Astrocyte (in vitro differentiated cells and primary cell): ENCODE data around the gene AP4S1. TPM values are rescaled to one million over a fixed set of nuclear protein-coding genes. Genes with fewer than 3 reads are reported as not detected.

ENCODE experiments used
- DNase-seq: peaks from one replicate; pipeline ENCODE4 v3.0.0-alpha.2; 2010; ENCODE audit warnings: low read depth
- FAIRE-seq: peaks from 2 replicates; lab custom pipeline; 2011; peaks lifted over from hg19 to GRCh38; lab: Jason Lieb, UNC
- H2AFZ ChIP-seq: 2 replicates; pipeline ENCODE4 v1.6.0; 2012; ENCODE audit warnings: low read depth, low read length, inconsistent platforms
- H3K27ac ChIP-seq: 2 replicates; pipeline ENCODE4 v1.5.1; 2011; ENCODE audit warnings: low read depth, low read length, inconsistent platforms
- H3K27me3 ChIP-seq: 2 replicates; pipeline ENCODE4 v1.6.0; 2011; ENCODE audit warnings: low read length, inconsistent platforms; ENCODE audit not compliant: insufficient read depth
- H3K36me3 ChIP-seq: 2 replicates; pipeline ENCODE4 v1.5.1; 2011; ENCODE audit warnings: low read length, inconsistent platforms; ENCODE audit not compliant: insufficient read depth
- H3K4me1 ChIP-seq: 2 replicates; pipeline ENCODE4 v1.5.1; 2011; ENCODE audit warnings: low read length, inconsistent platforms; ENCODE audit not compliant: insufficient read depth
- H3K4me2 ChIP-seq: 2 replicates; pipeline ENCODE4 v1.6.0; 2012; ENCODE audit warnings: low read length, inconsistent platforms
- H3K4me3 ChIP-seq: 2 replicates; pipeline ENCODE4 v1.5.1; 2011; ENCODE audit warnings: low read depth, mild to moderate bottlenecking, low read length, inconsistent platforms; ENCODE audit not compliant: insufficient read depth
- H3K79me2 ChIP-seq: 2 replicates; pipeline ENCODE4 v1.6.0; 2012; ENCODE audit warnings: mild to moderate bottlenecking, low read length, inconsistent platforms; ENCODE audit not compliant: insufficient read depth
- H3K9ac ChIP-seq: 2 replicates; pipeline ENCODE4 v1.6.0; 2012; ENCODE audit warnings: mild to moderate bottlenecking, low read length, inconsistent platforms
- H3K9me3 ChIP-seq: 2 replicates; pipeline ENCODE4 v1.5.1; 2012; ENCODE audit warnings: low read depth, mild to moderate bottlenecking, low read length, inconsistent platforms; ENCODE audit not compliant: insufficient read depth
- H4K20me1 ChIP-seq: 2 replicates; pipeline ENCODE4 v1.6.0; 2012; ENCODE audit warnings: low read length, inconsistent platforms; ENCODE audit not compliant: insufficient read depth
- H3K27ac Mint-ChIP-seq: one replicate; pipeline ENCODE4 v1.8.0; 2021; ENCODE audit warnings: mild to moderate bottlenecking, mixed read lengths; ENCODE audit not compliant: unreplicated experiment
- H3K27me3 Mint-ChIP-seq: one replicate; pipeline ENCODE4 v1.8.0; 2021; ENCODE audit warnings: low read depth, mixed read lengths; ENCODE audit not compliant: unreplicated experiment
- H3K36me3 Mint-ChIP-seq: one replicate; pipeline ENCODE4 v1.8.0; 2021; ENCODE audit warnings: low read depth, mixed read lengths; ENCODE audit not compliant: unreplicated experiment
- H3K4me1 Mint-ChIP-seq: one replicate; pipeline ENCODE4 v1.8.0; 2021; ENCODE audit warnings: low read depth, mixed read lengths; ENCODE audit not compliant: unreplicated experiment
- H3K4me3 Mint-ChIP-seq: one replicate; pipeline ENCODE4 v1.8.0; 2021; ENCODE audit warnings: mild to moderate bottlenecking, moderate library complexity, mixed read lengths; ENCODE audit not compliant: unreplicated experiment
- H3K9me3 Mint-ChIP-seq: one replicate; pipeline ENCODE4 v1.8.0; 2021; ENCODE audit warnings: mild to moderate bottlenecking, mixed read lengths; ENCODE audit not compliant: unreplicated experiment
- CTCF ChIP-seq: IDR thresholded peaks from 2 replicates; pipeline ENCODE4 v1.5.1; 2011; ENCODE audit warnings: low read depth, mild to moderate bottlenecking, inconsistent platforms, low read length, moderate library complexity; ENCODE audit not compliant: insufficient read depth
- EZH2 ChIP-seq: IDR thresholded peaks from 2 replicates; pipeline ENCODE4 v1.6.1; 2012; ENCODE audit warnings: mild to moderate bottlenecking, low read length, inconsistent platforms; ENCODE audit not compliant: insufficient read depth
- total RNA-seq: library from RNA; stranded (reverse); gene quantifications from 2 replicates; pipeline ENCODE4 v1.2.1, GENCODE V29; 2021

AP4S1 gene
- total RNA-seq, 1 donor from 2014 or later, result 5.7 TPM

- Mint-ChIP-seq H3K27me3 (no peaks in the 10 kb centered on the region), H3K4me1 (peaks cover 7% of the 10 kb centered on the region), H3K36me3 (peaks cover 9% of the 10 kb centered on the region), H3K4me3 (no peak overlapping the region), H3K27ac (no peak overlapping the region), H3K9me3 (no peaks in the 10 kb centered on the region)
- TF ChIP-seq CTCF, result no peak
- no peak for TF ChIP-seq EZH2
- no peak overlapping the region for H3K27ac ChIP-seq
- H3K27me3 ChIP-seq, result no peaks in the 10 kb centered on the region
- no peak overlapping the region for H2AFZ ChIP-seq
- H3K9ac ChIP-seq, result no peak overlapping the region
- no peaks in the 10 kb centered on the region for H3K36me3 ChIP-seq
- FAIRE-seq, result no peak
- no peaks in the 10 kb centered on the region for H3K4me1 ChIP-seq
- DNase-seq, result no peak
- no peaks in the 10 kb centered on the region for H3K79me2 ChIP-seq
- no peaks in the 10 kb centered on the region for H3K9me3 ChIP-seq
- H3K4me2 ChIP-seq, result no peak overlapping the region
- H3K4me3 ChIP-seq, result no peak overlapping the region
- H4K20me1 ChIP-seq, result no peaks in the 10 kb centered on the region
These were observed 55.0 kb downstream of the AP4S1 start for GRCh38 chr14:31080484-31080883.

DNA sequence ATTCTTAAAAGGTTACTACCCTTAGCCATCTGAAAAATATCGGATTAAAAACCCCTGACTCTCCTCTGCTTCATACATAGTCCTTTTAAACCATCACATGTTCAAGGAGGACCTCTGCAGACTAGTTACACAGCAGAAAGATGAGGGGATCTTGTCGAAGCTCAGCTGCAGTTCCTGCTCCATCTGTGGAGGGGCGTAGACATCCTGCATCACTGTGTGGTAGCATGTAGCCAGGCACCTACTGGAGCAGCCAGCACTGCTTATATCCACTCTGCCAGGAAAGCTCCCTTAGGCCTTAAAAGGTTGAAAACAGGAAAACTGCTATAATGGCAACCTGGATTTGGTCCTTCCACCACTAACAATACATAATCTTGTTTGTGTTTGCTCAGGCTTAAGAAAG, 58.3 kb downstream of the AP4S1 start:
- Histone ChIP-seq H3K4me3 (no peak overlapping the region), H3K36me3 (no peaks in the 10 kb centered on the region), H4K20me1 (no peaks in the 10 kb centered on the region), H3K9ac (no peak overlapping the region), H3K27ac (no peak overlapping the region), H3K4me1 (no peaks in the 10 kb centered on the region), H3K27me3 (no peaks in the 10 kb centered on the region), H3K4me2 (no peak overlapping the region), H2AFZ (no peak overlapping the region), H3K9me3 (no peaks in the 10 kb centered on the region), H3K79me2 (no peaks in the 10 kb centered on the region)
- no peak overlapping the region for H3K27ac Mint-ChIP-seq
- no peak for TF ChIP-seq CTCF
- no peak for TF ChIP-seq EZH2
- no peak for FAIRE-seq
- H3K4me1 Mint-ChIP-seq, result peaks cover 5% of the 10 kb centered on the region
- H3K27me3 Mint-ChIP-seq, result no peaks in the 10 kb centered on the region
- H3K4me3 Mint-ChIP-seq, result no peak overlapping the region
- H3K9me3 Mint-ChIP-seq, result no peaks in the 10 kb centered on the region
- DNase-seq, result no peak
- peaks cover 4% of the 10 kb centered on the region for H3K36me3 Mint-ChIP-seq

DNA sequence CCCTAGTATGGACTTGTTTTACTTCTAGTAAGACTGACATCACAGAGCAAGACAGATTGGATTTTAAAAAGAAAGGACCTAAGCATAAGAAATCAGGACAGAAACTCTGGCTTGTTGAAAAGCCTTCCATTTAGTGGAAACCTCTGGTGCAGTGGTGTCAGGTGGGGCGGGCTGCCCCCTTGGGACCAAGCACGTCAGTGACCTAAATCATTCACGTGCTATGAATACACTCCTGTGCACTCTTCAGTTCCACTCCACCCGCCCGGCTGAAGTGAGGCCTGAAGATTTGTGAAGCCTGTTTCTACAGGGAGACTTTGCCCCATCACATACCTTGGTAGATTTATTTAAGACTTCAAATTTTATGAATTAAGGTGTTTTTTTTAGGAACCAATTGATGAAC, 58.9 kb downstream of the AP4S1 start:
- Mint-ChIP-seq H3K4me3 (no peak overlapping the region), H3K27ac (no peak overlapping the region), H3K4me1 (peaks cover 4% of the 10 kb centered on the region), H3K9me3 (no peaks in the 10 kb centered on the region), H3K27me3 (no peaks in the 10 kb centered on the region), H3K36me3 (peaks cover 4% of the 10 kb centered on the region)
- H3K27me3 ChIP-seq, result no peaks in the 10 kb centered on the region
- FAIRE-seq (no peak), DNase-seq (no peak)
- no peak overlapping the region for H3K4me3 ChIP-seq
- no peaks in the 10 kb centered on the region for H3K4me1 ChIP-seq
- H2AFZ ChIP-seq, result no peak overlapping the region
- H3K79me2 ChIP-seq, result no peaks in the 10 kb centered on the region
- no peaks in the 10 kb centered on the region for H4K20me1 ChIP-seq
- TF ChIP-seq EZH2 (no peak), CTCF (no peak)
- H3K27ac ChIP-seq, result no peak overlapping the region
- no peaks in the 10 kb centered on the region for H3K9me3 ChIP-seq
- no peak overlapping the region for H3K9ac ChIP-seq
- no peak overlapping the region for H3K4me2 ChIP-seq
- no peaks in the 10 kb centered on the region for H3K36me3 ChIP-seq
